ENCODE data around the gene MACF1.
"Not testable (repeated sequence)": the region's sequence is repeated elsewhere in the genome, so short reads cannot be mapped to it uniquely, and the experiment has no call there.

Gene MACF1

GRCh38 chr1:39204441-39205081 lies at the start of gene MACF1:
Gene MACF1, plus strand, starts transcription at chr1:39204695. Its CDS starts 328 bp downstream, at chr1:39205023.
- DNase-seq = peak; percentile 56

DNA sequence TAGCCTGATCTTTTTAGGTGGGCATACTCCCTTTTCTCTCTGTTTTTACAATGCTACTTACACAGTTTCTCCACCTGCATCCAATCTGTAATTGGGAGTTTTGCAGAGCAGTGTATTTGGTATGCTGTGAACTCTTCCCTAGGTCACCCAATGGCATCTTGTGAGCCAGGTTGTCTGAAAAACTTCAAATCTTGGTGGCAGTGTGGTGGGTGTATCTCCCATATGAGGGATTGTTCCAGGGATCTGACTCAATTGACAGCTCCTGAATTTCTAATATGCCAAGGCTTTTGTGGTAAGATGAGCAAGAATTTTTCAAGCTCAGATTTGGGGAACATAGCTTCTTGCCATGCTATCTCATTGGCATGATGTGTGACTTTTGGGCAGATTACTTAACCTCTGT lies 47.2 kb upstream of the MACF1 start:
- DNase-seq = no peak

DNA sequence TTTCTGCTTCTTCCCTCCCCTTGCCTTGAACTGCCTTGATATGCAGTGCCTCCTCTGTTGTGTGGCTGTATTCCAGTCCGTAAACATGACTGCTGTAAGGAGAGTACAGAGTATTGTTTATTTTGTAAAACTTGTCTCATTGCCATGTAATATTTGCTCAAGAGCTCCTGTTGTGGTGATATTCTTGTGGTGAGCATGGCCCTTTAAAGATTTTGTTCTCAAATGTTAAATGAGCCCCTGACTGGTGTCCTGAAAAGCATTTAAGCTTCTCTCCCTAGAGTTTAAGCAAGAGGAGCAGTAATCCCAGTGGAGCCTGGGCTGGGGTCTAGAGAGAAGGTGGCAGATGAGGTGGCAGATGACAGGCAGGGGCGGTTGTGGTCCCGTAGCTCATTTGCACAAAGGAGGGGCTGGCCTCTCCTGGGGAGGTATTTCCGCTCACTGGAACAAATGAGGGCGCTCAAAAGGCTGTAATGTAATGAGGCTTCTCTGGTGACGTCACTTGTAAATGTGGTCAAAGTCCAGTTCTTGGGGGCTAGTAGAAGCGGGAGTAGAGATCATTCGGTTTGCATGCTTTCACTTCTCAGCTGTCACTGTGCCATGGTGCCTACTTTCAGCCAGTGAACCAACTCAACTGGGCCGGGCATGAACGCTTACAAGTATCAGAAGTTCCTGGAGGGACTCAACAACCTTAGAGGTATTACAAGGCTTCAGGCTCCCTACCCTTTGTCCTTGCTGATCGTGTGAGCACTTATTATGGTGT lies 46.0 kb upstream of the MACF1 start:
- DNase-seq = no peak

DNA sequence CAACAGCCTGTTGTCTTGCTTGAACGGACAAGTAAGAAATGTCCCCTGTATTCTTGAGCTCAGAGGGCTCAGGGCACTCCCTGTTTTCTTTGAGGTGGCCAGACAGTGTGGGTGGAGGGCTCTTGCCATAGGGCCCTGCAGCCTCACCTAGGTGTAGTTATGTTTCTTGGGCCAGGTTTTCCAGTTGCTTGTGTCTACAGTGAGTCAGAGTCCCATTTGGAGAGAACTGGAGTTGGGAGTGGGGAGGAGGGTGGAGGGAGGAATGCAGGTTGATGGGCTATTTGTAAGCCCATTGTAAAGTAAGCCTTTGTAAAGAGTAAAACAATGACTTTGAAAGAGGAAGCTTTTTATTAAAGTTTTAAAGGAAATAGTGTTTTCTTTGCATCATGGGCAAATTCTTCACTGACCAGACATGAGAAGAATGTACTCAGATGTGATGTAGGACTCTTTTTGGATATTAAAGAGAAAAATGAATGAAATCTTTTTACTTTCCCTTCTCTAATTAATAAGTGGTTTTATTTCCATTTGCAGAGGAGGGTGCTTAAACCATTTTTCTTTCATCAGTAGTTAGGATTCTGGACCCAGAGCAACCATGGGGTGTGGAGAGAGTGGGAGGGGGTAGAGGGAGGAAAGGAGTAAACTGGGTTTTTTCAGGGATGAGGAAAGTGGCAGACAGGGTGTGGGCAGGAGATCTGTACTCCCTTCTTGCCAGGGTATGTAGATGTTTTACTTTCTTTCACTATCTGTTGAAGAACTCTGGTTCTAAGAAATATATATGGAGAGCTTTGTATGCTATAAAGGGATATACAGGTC lies 45.1 kb upstream of the MACF1 start:
- DNase-seq = no peak

GRCh38 chr1:39160703-39161102 lies 43.8 kb upstream of the MACF1 start:
- DNase-seq = no peak

DNA sequence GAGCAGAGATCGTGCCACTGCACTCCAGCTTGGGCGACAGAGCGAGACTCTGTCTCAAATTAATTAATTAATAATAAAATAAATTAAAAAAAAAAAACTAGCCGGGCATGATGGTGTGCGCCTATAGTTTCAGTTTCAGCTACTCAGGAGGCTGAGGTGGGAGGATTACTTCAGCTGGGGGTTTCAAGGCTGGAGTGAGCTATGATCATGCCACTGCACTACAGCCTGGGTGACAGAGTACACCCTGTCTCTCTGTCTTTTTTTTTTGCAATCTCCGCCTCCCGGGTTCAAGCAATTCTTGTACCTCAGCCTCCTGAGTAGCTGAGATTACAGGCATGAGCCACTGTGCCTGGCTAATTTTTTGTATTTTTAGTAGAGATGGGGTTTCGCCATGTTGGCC lies 42.7 kb upstream of the MACF1 start:
- not testable (repeated sequence) for DNase-seq

DNA sequence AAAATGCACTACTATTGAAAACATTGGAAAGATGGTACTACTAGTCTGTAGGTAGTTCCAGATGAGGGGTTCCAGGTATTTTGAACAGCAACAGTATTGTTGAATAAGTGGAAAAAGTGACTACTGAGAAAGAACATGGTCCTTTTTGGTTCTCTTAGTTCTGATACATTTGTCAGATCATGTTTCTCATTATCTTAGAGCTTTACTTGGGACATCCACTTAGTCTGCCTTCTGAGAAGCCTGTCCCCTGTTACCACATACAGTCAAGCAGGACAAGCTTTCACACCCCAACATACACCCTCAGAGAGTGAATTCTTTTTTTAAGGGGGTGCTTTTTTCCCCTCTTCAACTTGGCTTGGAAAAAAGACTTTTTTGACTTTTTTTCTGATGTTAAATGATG lies 41.0 kb upstream of the MACF1 start:
- DNase-seq = no peak

DNA sequence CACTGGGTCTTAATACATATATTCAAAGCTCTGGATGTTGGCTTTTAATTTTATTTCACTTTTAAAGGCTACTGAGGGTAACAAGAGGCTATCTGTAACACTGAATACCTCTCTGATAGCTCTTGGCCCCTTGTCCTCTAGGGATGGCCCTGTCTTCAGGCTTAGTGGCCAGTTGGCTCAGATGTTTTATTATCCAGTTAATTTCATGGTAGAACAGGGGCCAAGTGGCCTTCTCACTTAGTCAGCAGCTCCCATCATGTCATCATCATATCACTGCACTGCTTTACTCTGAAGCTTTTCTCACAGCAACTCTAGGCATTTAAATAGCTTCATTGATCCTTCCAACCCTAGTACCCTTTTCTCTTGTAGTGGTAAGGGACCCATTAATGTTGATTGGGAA lies 40.2 kb upstream of the MACF1 start:
- DNase-seq = no peak

DNA sequence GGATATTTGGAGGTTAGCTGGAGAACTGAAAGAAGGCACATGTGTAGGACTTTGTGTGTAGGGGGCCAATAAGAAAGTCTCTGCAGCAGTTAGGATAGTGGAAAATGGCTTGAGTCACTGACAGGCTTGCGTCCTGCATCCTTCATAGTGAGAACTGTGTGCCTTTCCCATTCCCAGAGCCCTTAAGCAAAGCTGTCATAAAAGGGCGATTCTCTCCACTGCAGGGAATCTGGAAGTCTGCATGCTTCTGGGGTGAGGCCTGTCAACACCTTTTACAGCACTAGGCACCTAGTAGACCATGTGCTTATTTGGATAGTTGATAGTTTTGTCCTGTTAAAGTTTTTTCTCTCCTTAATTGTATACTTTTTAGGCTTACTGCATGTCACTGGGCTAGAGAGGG lies 39.4 kb upstream of the MACF1 start:
- DNase-seq = no peak

GRCh38 chr1:39165488-39165887 lies 39.0 kb upstream of the MACF1 start:
- no peak for DNase-seq

DNA sequence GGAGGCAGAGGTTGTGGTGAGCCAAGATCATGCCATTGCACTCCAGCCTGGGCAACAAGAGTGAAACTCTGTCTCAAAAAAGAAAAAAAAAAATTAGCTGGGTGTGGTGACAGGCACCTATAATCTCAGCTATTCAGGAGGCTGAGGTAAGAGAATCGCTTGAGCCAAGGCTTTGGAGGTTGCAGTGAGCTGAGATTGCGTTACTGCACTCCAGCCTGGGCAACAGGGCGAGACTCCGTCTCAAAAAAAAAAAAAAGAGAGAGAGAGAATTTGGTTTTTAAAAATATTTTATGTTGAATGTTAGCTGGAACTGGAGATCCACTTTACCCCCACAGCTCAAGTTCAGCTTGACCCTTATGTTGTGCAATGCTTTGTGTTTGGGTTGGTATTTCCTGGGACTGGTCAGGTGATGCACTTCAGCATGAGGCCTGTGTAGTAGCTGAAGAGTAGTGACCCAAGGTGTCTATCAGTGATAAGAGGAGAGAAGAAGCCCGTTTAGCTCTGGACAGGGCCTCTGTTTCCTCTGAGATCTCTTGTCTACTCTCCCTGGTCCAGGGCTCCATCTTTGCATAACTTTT lies 36.8 kb upstream of the MACF1 start:
- DNase-seq = no peak

DNA sequence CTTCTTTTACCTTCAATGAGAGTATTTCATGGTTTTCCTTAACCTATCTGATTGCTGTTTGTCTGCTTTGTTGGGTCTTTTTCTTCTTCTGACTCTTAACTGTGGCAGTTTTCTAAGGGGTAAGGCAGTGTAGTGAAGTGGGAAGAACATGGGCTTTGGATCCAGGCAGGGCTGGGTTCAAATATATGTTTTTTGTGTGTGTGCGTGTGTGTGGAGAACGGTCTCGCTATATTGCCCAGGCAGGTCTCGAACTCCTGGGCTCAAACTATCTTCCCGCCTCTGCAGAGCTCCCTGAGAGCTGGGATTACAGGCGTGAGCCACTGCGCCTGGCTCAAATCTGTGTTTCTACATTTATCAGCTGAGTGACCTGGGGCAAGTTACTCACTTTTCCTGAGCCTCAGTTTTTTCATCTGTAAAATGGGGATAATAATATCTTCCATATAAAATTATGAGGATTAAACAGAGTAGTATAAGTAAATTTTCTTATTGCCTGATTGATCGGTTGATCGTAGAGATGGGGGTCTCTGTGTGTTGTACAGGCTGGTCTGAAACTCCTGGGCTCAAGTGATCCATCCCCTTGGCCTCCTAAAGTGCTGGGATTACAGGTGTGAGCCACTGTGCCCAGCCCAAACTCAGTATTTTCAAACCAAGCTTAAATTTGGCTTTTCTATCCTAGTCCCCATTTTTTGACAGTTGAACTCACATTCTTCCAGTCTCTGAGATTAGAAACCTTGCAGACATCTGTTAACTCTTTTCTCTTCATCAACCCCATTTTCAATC lies 36.0 kb upstream of the MACF1 start:
- no peak for DNase-seq

DNA sequence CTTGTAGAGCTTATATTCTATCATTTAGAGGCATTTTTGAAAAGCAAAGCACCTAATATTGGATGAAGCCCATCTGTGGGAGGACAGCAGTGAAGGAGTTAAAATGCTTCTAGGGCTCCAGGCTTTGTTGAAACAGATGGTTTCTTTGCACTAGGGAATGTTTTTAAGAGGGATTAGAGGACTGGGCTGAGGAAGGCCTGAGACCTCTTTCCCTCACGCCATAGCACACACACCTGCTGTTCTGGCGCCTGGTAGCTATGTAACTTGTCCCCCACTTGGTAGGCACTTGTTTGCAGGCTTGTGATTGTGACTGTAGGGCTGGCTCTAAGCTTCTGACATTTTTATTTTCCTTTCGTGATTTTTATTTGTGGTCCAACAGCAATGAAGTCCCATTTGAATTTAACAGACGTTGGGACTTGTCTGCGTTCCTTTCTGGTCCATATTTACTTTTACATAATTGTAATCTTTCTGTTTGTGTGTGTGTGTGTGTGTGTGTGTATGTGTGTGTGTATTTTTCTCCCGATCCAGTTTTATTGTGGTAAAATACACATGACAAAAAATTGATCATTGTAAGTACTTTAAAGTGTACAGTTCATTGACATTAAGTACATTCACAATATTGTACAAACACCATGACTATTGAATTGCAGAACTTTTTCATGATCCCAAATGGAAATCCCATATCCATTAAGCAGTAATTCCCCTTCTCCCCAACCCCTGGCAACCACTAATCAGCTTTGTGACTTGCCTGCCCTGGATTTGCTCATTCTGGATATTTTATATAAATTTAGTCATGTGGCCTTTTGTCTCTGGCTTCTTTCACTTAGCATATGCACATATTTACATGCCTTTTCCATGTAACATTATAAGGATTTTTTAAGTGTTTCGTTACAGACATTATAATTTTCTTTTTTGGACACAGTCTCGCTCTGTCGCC lies 33.5 kb upstream of the MACF1 start:
- no peak for DNase-seq

DNA sequence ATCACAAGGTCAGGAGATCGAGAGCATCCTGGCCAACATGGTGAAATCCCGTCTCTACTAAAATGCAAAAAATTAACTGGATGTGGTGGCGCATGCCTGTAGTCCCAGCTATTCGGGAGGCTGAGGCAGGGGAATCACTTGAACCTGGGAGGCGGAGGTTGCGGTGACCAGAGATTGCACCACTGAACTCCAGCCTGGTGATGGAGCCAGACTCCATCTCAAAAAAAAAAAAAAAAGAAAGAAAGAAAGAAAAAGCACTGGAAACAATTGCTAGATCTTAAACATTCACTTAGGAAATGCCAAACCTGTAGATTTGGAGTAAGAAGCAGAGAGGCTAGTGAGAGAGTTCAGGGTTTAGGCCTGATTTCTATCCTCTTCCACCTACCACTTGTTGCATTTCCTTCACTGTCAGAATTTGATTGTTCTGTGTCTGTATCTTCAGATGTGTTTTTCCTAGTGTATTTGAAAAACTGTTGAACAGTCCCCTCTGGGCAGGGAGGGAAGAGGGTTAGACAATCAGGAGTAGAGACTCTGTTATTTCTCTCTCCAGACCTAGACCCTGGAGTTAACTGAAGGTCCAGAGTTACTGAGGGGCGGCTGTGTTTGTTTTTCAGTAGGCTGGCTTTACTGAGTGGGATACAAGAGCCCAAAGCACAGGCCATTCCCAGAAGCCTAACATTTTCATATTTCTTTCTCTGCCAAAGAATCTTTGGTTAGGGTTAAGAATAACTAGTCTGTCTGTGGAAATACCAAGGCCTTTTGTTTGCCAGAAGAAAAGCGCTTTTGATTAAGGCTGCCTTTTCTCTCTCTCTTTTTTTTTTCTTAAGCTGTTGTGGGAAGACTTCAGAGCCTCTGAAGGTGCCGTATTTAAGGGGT lies 31.1 kb upstream of the MACF1 start:
- no peak for DNase-seq

DNA sequence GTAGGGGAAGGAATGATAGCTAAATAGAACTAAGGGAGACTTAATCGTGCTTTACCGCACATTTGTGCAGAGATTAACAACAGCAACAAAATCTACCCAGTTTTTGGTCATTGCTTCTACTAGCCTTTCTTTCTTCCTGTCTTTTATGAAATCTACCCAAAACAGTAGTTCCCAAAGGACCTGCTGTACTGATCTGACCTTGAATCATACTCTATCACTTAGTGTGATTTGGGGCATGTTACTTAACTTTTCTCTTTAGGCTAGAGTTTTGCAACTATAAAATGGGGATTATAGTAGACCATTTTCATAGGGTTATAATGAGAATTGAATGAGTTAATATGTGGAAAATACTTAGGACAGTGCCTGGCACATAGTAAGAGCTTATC lies 30.5 kb upstream of the MACF1 start:
- DNase-seq = no peak

GRCh38 chr1:39174390-39175081 lies 30.0 kb upstream of the MACF1 start:
- no peak for DNase-seq

GRCh38 chr1:39177706-39178105 lies 26.8 kb upstream of the MACF1 start:
- DNase-seq = no peak

DNA sequence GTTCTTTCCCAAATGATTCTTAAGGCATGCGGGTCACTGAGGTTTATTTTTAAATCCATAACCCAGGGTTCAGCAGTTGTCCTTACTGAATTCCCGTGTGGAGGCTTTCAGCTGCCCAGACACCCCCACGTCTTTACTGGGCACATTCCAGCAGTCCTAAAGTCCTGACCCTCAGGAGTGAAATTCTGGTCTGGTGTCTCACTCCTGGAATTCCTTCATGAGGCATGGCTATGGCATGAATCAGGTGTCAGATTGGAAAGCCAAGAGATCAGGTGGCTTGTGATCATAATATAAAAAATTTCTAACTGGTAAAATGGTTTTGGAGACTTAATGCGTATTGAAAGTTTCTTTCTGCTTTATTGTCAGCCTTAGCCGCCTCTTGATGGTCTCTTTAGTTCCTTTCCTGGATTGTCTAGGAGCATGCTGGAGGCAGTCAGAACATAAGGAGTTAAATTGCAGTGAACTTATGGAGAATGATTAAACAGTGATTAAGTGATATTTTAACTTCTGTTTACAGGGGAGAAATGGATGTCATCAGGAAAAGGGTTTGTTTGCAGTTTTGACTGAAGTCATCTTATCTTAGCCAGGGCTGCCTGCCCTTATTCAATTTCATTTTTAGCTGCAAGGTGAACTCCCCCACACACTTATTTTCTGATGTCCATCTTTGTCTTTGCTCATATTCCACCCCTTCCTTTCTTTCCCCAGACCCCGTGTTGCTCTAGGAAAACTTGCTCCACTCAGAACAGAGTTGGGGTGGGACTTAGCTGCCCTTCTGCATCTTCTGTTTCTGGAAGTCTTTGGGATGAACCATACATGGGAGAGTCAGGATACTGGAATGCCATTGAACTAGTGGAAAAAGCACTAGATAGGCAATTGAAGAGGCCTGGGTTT lies 25.7 kb upstream of the MACF1 start:
- peak; percentile 54 for DNase-seq

GRCh38 chr1:39181311-39181710 lies 23.2 kb upstream of the MACF1 start:
- DNase-seq = no peak
